Measurements from ENCODE around the gene EXOC6B. TPM values are rescaled to one million over a fixed set of nuclear protein-coding genes. Genes with fewer than 3 reads are reported as not detected.
A peak's percentile ranks its signal among the peaks of the same experiment; 100 is the strongest.
"Not testable (repeated sequence)": the region's sequence is repeated elsewhere in the genome, so short reads cannot be mapped to it uniquely, and the experiment has no call there.

The EXOC6B gene
- total and polyA plus RNA-seq, 12 donors, result 16.3 to 243 (median 144) TPM

GRCh38 chr2:72496479-72496878, 329.4 kb downstream of the EXOC6B start:
- intact Hi-C loops (cut with DNase I), result no loop called here
- Histone ChIP-seq H3K27me3 (no peaks in the 10 kb centered on the region), H3K9me3 (no peaks in the 10 kb centered on the region), H3K4me3 (no peak overlapping the region), H3K27ac (no peak overlapping the region), H3K4me1 (no peaks in the 10 kb centered on the region), H3K36me3 (peaks cover 0 to 78% (median 18%) of the 10 kb centered on the region in 9 donors)
- no peak for ATAC-seq
- no peak for TF ChIP-seq CTCF (IDR thresholded peaks at IDR 0.05)
- no peak for DNase-seq

DNA sequence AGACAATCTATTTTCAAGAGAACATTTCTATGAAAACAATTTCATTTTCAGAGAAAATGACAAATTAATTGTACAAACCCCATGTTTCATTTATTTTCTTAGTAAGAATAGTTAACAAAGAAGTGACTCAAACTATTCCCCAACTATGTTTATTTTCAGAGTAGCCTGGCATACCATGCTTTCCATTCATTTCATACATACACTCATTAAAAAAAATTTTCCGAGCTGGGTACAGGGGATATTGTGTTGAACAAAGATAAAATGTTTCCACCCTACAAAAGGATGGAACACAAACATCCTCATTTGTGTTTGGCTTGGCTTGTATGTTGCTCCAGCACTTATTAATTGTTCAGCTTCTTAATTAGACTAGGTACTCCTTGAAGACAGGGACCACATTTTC, 331.4 kb downstream of the EXOC6B start:
- Histone ChIP-seq H3K4me1 (no peaks in the 10 kb centered on the region), H3K27ac (no peak overlapping the region), H3K36me3 (peaks cover 0 to 91% (median 28%) of the 10 kb centered on the region in 9 donors), H3K27me3 (no peaks in the 10 kb centered on the region), H3K4me3 (no peak overlapping the region), H3K9me3 (no peaks in the 10 kb centered on the region)
- ATAC-seq (no peak), DNase-seq (no peak)
- TF ChIP-seq CTCF (IDR thresholded peaks at IDR 0.05), result no peak
- 82% methylated on average over 1 of the region's 1 CpG for WGBS, 2 donors
- intact Hi-C loops (cut with DNase I), result no loop called here

GRCh38 chr2:72484622-72485021, 341.2 kb downstream of the EXOC6B start:
- DNase-seq; ATAC-seq; H3K27me3 ChIP-seq; H3K27ac ChIP-seq; H3K4me1 ChIP-seq; H3K4me3 ChIP-seq; intact Hi-C loops (cut with DNase I); H3K9me3 ChIP-seq: not testable (repeated sequence)
- 98 to 100% methylated on average over 1 of the region's 1 CpG for WGBS, 2 donors
- H3K36me3 ChIP-seq, result peaks cover 0 to 53% (median 5%) of the 10 kb centered on the region in 9 donors

GRCh38 chr2:72483346-72483745, 342.5 kb downstream of the EXOC6B start:
- Histone ChIP-seq H3K4me3 (no peak overlapping the region), H3K27ac (no peak overlapping the region), H3K4me1 (no peaks in the 10 kb centered on the region), H3K36me3 (peaks cover 0 to 64% (median 5%) of the 10 kb centered on the region in 9 donors), H3K27me3 (no peaks in the 10 kb centered on the region), H3K9me3 (peaks cover 0 to 8% (median 0%) of the 10 kb centered on the region in 11 donors)
- DNase-seq, result no peak
- no peak for TF ChIP-seq CTCF (IDR thresholded peaks at IDR 0.05)
- ATAC-seq, result no peak
- intact Hi-C loops (cut with DNase I), result no loop called here
- 86 to 91% methylated on average over 2 of the region's 2 CpGs for WGBS, 2 donors

DNA sequence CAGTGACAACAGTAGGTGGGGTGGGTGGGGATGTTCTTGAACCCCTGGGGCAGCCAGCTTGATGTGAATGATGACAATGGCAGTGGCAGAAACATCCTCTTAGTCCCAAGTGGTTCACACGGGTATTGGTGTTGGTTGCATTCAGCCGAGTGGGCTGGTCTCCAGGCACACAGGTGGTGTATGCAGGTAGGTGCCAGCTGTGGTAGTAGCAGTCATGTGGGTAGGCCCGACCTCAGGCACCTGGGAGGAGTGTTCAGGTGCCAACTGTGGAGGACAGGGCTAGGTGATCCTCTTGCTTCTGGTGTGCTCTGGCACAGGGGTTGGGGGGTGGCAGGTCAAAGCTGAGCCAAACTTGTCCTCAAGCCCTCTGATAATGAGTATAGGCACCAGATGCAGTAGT, 350.6 kb downstream of the EXOC6B start:
- DNase-seq (no peak), ATAC-seq (peak in 1 of 8 donors; percentile 39)
- intact Hi-C loops (cut with DNase I), result no loop called here
- Histone ChIP-seq H3K4me1 (no peaks in the 10 kb centered on the region), H3K9me3 (peaks cover 0 to 38% (median 0%) of the 10 kb centered on the region in 11 donors), H3K27me3 (no peaks in the 10 kb centered on the region), H3K4me3 (no peak overlapping the region), H3K36me3 (peaks cover 0 to 51% (median 8%) of the 10 kb centered on the region in 9 donors), H3K27ac (no peak overlapping the region)
- TF ChIP-seq CTCF (IDR thresholded peaks at IDR 0.05), result no peak
- WGBS, 2 donors, result 95 to 98% methylated on average over 3 of the region's 3 CpGs

Measured in heart right ventricle (tissue), 16 donors.